Measurements from ENCODE around the gene IQCE. TPM values are rescaled to one million over a fixed set of nuclear protein-coding genes. Genes with fewer than 3 reads are reported as not detected.

IQCE gene
- total RNA-seq, 1 donor from 2014 or later, result 11.1 TPM

- no peak for DNase-seq (ENCODE audit: low spot score)
- Mint-ChIP-seq H3K9me3 (no peaks in the 10 kb centered on the region), H3K4me3 (no peak overlapping the region), H3K4me1 (ENCODE audit: low read depth) (no peaks in the 10 kb centered on the region), H3K36me3 (ENCODE audit: low read depth) (no peaks in the 10 kb centered on the region), H3K27me3 (ENCODE audit: insufficient read depth) (no peaks in the 10 kb centered on the region), H3K27ac (no peak overlapping the region)
- intact Hi-C loops (cut with micrococcal nuclease), result no loop called here
Measured at GRCh38 chr7:2651336-2651735, 92.6 kb downstream of the IQCE start.

GRCh38 chr7:2651847-2652735 is 93.3 kb downstream of the IQCE start:
- Mint-ChIP-seq H3K27me3 (ENCODE audit: insufficient read depth) (no peaks in the 10 kb centered on the region), H3K9me3 (no peaks in the 10 kb centered on the region), H3K4me3 (no peak overlapping the region), H3K4me1 (ENCODE audit: low read depth) (no peaks in the 10 kb centered on the region), H3K27ac (no peak overlapping the region), H3K36me3 (ENCODE audit: low read depth) (no peaks in the 10 kb centered on the region)
- DNase-seq (ENCODE audit: low spot score), result no peak
- intact Hi-C loops (cut with micrococcal nuclease), result no loop called here

- Mint-ChIP-seq H3K27me3 (ENCODE audit: insufficient read depth) (no peaks in the 10 kb centered on the region), H3K4me3 (no peak overlapping the region), H3K4me1 (ENCODE audit: low read depth) (no peaks in the 10 kb centered on the region), H3K9me3 (no peaks in the 10 kb centered on the region), H3K36me3 (ENCODE audit: low read depth) (no peaks in the 10 kb centered on the region), H3K27ac (no peak overlapping the region)
- DNase-seq (ENCODE audit: low spot score), result no peak
- intact Hi-C loops (cut with micrococcal nuclease), result no loop called here
Measured at GRCh38 chr7:2652736-2653060, 93.9 kb downstream of the IQCE start.

- H3K4me1 Mint-ChIP-seq (ENCODE audit: low read depth), result no peaks in the 10 kb centered on the region
- no peaks in the 10 kb centered on the region for H3K9me3 Mint-ChIP-seq
- H3K4me3 Mint-ChIP-seq, result no peak overlapping the region
- DNase-seq (ENCODE audit: low spot score), result no peak
- H3K27me3 Mint-ChIP-seq (ENCODE audit: insufficient read depth), result no peaks in the 10 kb centered on the region
- H3K27ac Mint-ChIP-seq, result no peak overlapping the region
- H3K36me3 Mint-ChIP-seq (ENCODE audit: low read depth), result no peaks in the 10 kb centered on the region
- intact Hi-C loops (cut with micrococcal nuclease), result no loop called here
Measured at GRCh38 chr7:2654059-2654458, 95.3 kb downstream of the IQCE start.

GRCh38 chr7:2655870-2656614 is 97.3 kb downstream of the IQCE start:
- Mint-ChIP-seq H3K36me3 (ENCODE audit: low read depth) (no peaks in the 10 kb centered on the region), H3K9me3 (no peaks in the 10 kb centered on the region), H3K27ac (no peak overlapping the region), H3K4me1 (ENCODE audit: low read depth) (no peaks in the 10 kb centered on the region), H3K27me3 (ENCODE audit: insufficient read depth) (no peaks in the 10 kb centered on the region), H3K4me3 (no peak overlapping the region)
- intact Hi-C loops (cut with micrococcal nuclease), result no loop called here
- DNase-seq (ENCODE audit: low spot score), result no peak

GRCh38 chr7:2657208-2657607 is 98.4 kb downstream of the IQCE start:
- H3K9me3 Mint-ChIP-seq, result no peaks in the 10 kb centered on the region
- H3K4me1 Mint-ChIP-seq (ENCODE audit: low read depth), result no peaks in the 10 kb centered on the region
- H3K36me3 Mint-ChIP-seq (ENCODE audit: low read depth), result no peaks in the 10 kb centered on the region
- intact Hi-C loops (cut with micrococcal nuclease), result no loop called here
- no peak overlapping the region for H3K27ac Mint-ChIP-seq
- H3K27me3 Mint-ChIP-seq (ENCODE audit: insufficient read depth), result no peaks in the 10 kb centered on the region
- no peak overlapping the region for H3K4me3 Mint-ChIP-seq
- no peak for DNase-seq (ENCODE audit: low spot score)

GRCh38 chr7:2657920-2658671 is 99.3 kb downstream of the IQCE start:
- Mint-ChIP-seq H3K4me3 (no peak overlapping the region), H3K4me1 (ENCODE audit: low read depth) (no peaks in the 10 kb centered on the region), H3K9me3 (no peaks in the 10 kb centered on the region), H3K27ac (no peak overlapping the region), H3K27me3 (ENCODE audit: insufficient read depth) (no peaks in the 10 kb centered on the region), H3K36me3 (ENCODE audit: low read depth) (no peaks in the 10 kb centered on the region)
- intact Hi-C loops (cut with micrococcal nuclease), result no loop called here
- no peak for DNase-seq (ENCODE audit: low spot score)

GRCh38 chr7:2658941-2659340 is 100.2 kb downstream of the IQCE start:
- Mint-ChIP-seq H3K36me3 (ENCODE audit: low read depth) (no peaks in the 10 kb centered on the region), H3K4me3 (no peak overlapping the region), H3K27ac (no peak overlapping the region), H3K27me3 (ENCODE audit: insufficient read depth) (no peaks in the 10 kb centered on the region), H3K9me3 (no peaks in the 10 kb centered on the region), H3K4me1 (ENCODE audit: low read depth) (no peaks in the 10 kb centered on the region)
- no peak for DNase-seq (ENCODE audit: low spot score)
- intact Hi-C loops (cut with micrococcal nuclease), result no loop called here

- H3K27me3 Mint-ChIP-seq (ENCODE audit: insufficient read depth), result no peaks in the 10 kb centered on the region
- intact Hi-C loops (cut with micrococcal nuclease), result no loop called here
- no peak overlapping the region for H3K4me3 Mint-ChIP-seq
- no peaks in the 10 kb centered on the region for H3K36me3 Mint-ChIP-seq (ENCODE audit: low read depth)
- H3K4me1 Mint-ChIP-seq (ENCODE audit: low read depth), result no peaks in the 10 kb centered on the region
- no peak for DNase-seq (ENCODE audit: low spot score)
- no peak overlapping the region for H3K27ac Mint-ChIP-seq
- H3K9me3 Mint-ChIP-seq, result no peaks in the 10 kb centered on the region
Measured at GRCh38 chr7:2659556-2660358, 101.0 kb downstream of the IQCE start.

GRCh38 chr7:2660359-2661095 is 101.7 kb downstream of the IQCE start:
- H3K36me3 Mint-ChIP-seq (ENCODE audit: low read depth), result no peaks in the 10 kb centered on the region
- DNase-seq (ENCODE audit: low spot score), result no peak
- no peaks in the 10 kb centered on the region for H3K9me3 Mint-ChIP-seq
- H3K27ac Mint-ChIP-seq, result no peak overlapping the region
- H3K4me1 Mint-ChIP-seq (ENCODE audit: low read depth), result no peaks in the 10 kb centered on the region
- H3K27me3 Mint-ChIP-seq (ENCODE audit: insufficient read depth), result no peaks in the 10 kb centered on the region
- no peak overlapping the region for H3K4me3 Mint-ChIP-seq
- intact Hi-C loops (cut with micrococcal nuclease), result no loop called here

- H3K27ac Mint-ChIP-seq, result no peak overlapping the region
- no peaks in the 10 kb centered on the region for H3K27me3 Mint-ChIP-seq (ENCODE audit: insufficient read depth)
- no peaks in the 10 kb centered on the region for H3K4me1 Mint-ChIP-seq (ENCODE audit: low read depth)
- intact Hi-C loops (cut with micrococcal nuclease), result no loop called here
- no peaks in the 10 kb centered on the region for H3K36me3 Mint-ChIP-seq (ENCODE audit: low read depth)
- no peak for DNase-seq (ENCODE audit: low spot score)
- H3K9me3 Mint-ChIP-seq, result no peaks in the 10 kb centered on the region
- no peak overlapping the region for H3K4me3 Mint-ChIP-seq
Measured at GRCh38 chr7:2661096-2661449, 102.3 kb downstream of the IQCE start.

GRCh38 chr7:2661602-2662272 is 103.0 kb downstream of the IQCE start:
- H3K36me3 Mint-ChIP-seq (ENCODE audit: low read depth), result no peaks in the 10 kb centered on the region
- no peaks in the 10 kb centered on the region for H3K4me1 Mint-ChIP-seq (ENCODE audit: low read depth)
- no peak for DNase-seq (ENCODE audit: low spot score)
- H3K4me3 Mint-ChIP-seq, result no peak overlapping the region
- intact Hi-C loops (cut with micrococcal nuclease), result no loop called here
- no peaks in the 10 kb centered on the region for H3K27me3 Mint-ChIP-seq (ENCODE audit: insufficient read depth)
- H3K27ac Mint-ChIP-seq, result no peak overlapping the region
- H3K9me3 Mint-ChIP-seq, result no peaks in the 10 kb centered on the region
